ENCODE data around the gene CEMP1. TPM values are rescaled to one million over a fixed set of nuclear protein-coding genes. Genes with fewer than 3 reads are reported as not detected.
"Not testable (repeated sequence)": the region's sequence is repeated elsewhere in the genome, so short reads cannot be mapped to it uniquely, and the experiment has no call there.

CEMP1 gene
- total RNA-seq, 1 experiment from 2014 or later: 0.94 TPM

DNA sequence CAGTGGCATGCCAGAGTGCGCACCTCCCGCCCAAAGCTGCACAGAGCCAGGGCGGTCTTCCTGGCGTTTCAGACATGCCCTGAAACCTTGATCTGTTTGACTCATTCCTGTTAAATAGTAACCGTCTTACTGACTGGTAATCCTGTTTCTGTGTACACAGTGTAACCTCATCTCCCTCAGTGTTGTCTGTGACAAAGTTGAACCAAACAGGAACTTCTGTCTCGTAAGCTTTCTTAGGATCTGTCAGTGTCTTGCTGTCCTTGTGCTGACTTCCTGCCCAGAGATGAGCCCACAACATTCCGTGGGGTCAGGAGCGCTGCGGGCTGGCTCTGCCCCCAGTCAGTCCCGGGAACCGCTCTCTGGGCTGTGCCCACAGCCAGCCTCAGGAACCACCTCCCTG is 37.4 kb upstream of the CEMP1 start:
- H3K79me2 ChIP-seq (ENCODE audit: low read depth); H3K4me1 ChIP-seq (replicated peaks; ENCODE audit: insufficient read depth); CTCF ChIA-PET; H3F3A ChIP-seq (ENCODE audit: insufficient read depth, low read depth); H3K27me3 ChIP-seq (ENCODE audit: insufficient read depth, low read depth); DNase-seq; H3K4me2 ChIP-seq; H3K4me3 ChIP-seq; H3K27ac ChIP-seq; H3K36me3 ChIP-seq (ENCODE audit: low read depth); H2AFZ ChIP-seq; POLR2A ChIA-PET (ENCODE audit: unreplicated experiment); BruUV-seq (replicated peaks); H3K9me2 ChIP-seq (ENCODE audit: insufficient read depth); intact Hi-C loops (cut with micrococcal nuclease; ENCODE audit: unreplicated experiment); H3K9me3 ChIP-seq (ENCODE audit: insufficient read depth, low read depth); H4K20me1 ChIP-seq (ENCODE audit: insufficient read depth): not testable (repeated sequence)

DNA sequence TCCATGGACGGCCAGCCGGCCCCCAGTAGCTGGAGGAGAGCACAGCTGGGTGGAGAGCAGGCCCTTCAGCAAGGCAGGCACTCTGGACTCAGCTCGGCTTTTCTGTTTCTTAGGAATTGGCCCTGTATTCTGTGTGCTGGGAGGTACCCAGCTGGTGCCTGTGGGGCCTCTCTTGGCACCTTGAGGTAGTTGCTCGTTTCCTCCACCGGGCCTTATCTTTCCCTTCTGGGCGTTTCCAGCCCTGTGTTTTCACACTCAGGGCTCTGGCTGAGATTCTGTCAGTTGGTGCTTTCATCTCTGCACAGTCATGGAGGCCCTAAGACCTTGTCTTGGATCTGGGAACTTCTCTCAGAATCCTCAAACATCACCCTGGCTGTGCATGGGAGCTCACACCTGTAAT is 36.3 kb upstream of the CEMP1 start:
- H3K27me3 ChIP-seq (ENCODE audit: insufficient read depth, low read depth); H3K9me3 ChIP-seq (ENCODE audit: insufficient read depth, low read depth); H3K79me2 ChIP-seq (ENCODE audit: low read depth); H3F3A ChIP-seq (ENCODE audit: insufficient read depth, low read depth); DNase-seq; H3K9me2 ChIP-seq (ENCODE audit: insufficient read depth); intact Hi-C loops (cut with micrococcal nuclease; ENCODE audit: unreplicated experiment); H3K4me1 ChIP-seq (replicated peaks; ENCODE audit: insufficient read depth); H3K4me2 ChIP-seq; H4K20me1 ChIP-seq (ENCODE audit: insufficient read depth); CTCF ChIA-PET; H3K27ac ChIP-seq; H2AFZ ChIP-seq; POLR2A ChIA-PET (ENCODE audit: unreplicated experiment); BruUV-seq (replicated peaks); H3K4me3 ChIP-seq; H3K36me3 ChIP-seq (ENCODE audit: low read depth): not testable (repeated sequence)

GRCh38 chr16:2560798-2561133 is 29.6 kb upstream of the CEMP1 start:
- H3K36me3 ChIP-seq (ENCODE audit: low read depth); BruUV-seq (replicated peaks); H3K9me3 ChIP-seq (ENCODE audit: insufficient read depth, low read depth); intact Hi-C loops (cut with micrococcal nuclease; ENCODE audit: unreplicated experiment); POLR2A ChIA-PET (ENCODE audit: unreplicated experiment); H3K4me2 ChIP-seq; H3K4me3 ChIP-seq; H3K27me3 ChIP-seq (ENCODE audit: insufficient read depth, low read depth); H3K4me1 ChIP-seq (replicated peaks; ENCODE audit: insufficient read depth); H3K9me2 ChIP-seq (ENCODE audit: insufficient read depth); H3K27ac ChIP-seq; H3F3A ChIP-seq (ENCODE audit: insufficient read depth, low read depth); H3K79me2 ChIP-seq (ENCODE audit: low read depth); CTCF ChIA-PET; H2AFZ ChIP-seq; H4K20me1 ChIP-seq (ENCODE audit: insufficient read depth): not testable (repeated sequence)
- peak in 1 of 2 experiments; percentile 76 for DNase-seq
- peak; percentile 59 for TF ChIP-seq CTCF (conservative IDR thresholded peaks at IDR 0.05)

DNA sequence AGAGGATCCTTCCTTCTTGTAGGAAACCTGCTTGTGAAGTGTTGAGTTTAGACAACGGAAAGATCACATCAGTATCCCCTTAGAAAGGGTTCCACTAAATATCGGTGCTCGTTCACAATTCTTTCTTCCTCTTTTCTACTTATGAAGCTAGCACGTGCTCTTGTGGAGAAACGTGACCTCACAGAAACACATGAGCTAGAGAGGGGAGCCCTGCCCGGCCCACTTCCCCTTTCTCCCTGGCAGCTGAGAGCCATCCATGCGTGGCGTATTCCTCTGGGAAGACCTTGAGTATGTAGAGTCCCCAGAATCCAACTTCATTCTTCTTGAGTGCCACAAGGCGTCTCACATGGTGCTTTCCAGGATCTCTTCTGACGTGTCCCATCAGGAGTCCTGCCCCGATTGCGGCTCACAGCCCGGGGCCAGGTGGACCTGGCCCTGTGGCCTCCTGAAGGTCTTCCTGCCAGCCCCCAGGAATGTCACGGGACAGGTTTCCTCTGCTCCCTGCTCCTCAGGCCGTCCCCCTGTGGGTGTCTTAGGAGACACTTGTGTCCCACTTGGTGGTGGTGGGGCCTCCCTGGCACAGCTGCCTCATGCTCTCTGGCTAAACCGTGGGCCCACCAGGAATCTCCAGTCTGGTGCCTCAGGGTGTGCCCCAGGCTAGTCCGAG is 29.1 kb upstream of the CEMP1 start:
- H3K79me2 ChIP-seq (ENCODE audit: low read depth); BruUV-seq (replicated peaks); H4K20me1 ChIP-seq (ENCODE audit: insufficient read depth); H3K27ac ChIP-seq; H3K4me3 ChIP-seq; H3K4me2 ChIP-seq; H3K9me3 ChIP-seq (ENCODE audit: insufficient read depth, low read depth); DNase-seq; H3K36me3 ChIP-seq (ENCODE audit: low read depth); CTCF ChIA-PET; intact Hi-C loops (cut with micrococcal nuclease; ENCODE audit: unreplicated experiment); H3K9me2 ChIP-seq (ENCODE audit: insufficient read depth); H3F3A ChIP-seq (ENCODE audit: insufficient read depth, low read depth); H2AFZ ChIP-seq; H3K4me1 ChIP-seq (replicated peaks; ENCODE audit: insufficient read depth); POLR2A ChIA-PET (ENCODE audit: unreplicated experiment); H3K27me3 ChIP-seq (ENCODE audit: insufficient read depth, low read depth): not testable (repeated sequence)

DNA sequence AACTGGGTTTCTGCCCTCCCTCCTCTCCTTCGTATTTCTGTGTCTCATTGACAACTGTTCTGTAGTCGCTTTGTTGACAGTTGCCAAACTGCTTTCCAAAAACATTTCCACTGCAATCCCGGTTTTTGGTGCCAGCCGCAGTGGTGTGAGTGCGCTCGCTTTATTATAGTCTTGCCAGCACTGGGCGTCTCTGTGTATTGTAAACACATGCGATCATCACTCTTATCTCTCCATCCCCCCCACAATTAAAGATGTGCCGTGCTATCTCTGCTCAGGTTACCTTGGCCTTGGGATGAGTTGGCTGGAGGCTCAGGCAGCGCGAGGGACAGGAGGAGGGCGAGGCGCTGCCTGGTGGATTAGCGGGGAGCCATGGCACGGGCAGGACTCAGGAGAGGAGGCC is 25.9 kb upstream of the CEMP1 start:
- H3F3A ChIP-seq (ENCODE audit: insufficient read depth, low read depth); POLR2A ChIA-PET (ENCODE audit: unreplicated experiment); DNase-seq; CTCF ChIA-PET; H4K20me1 ChIP-seq (ENCODE audit: insufficient read depth); H3K9me3 ChIP-seq (ENCODE audit: insufficient read depth, low read depth); H3K4me3 ChIP-seq; H3K4me2 ChIP-seq; H2AFZ ChIP-seq; intact Hi-C loops (cut with micrococcal nuclease; ENCODE audit: unreplicated experiment); H3K9me2 ChIP-seq (ENCODE audit: insufficient read depth); BruUV-seq (replicated peaks); H3K27ac ChIP-seq; H3K27me3 ChIP-seq (ENCODE audit: insufficient read depth, low read depth); H3K79me2 ChIP-seq (ENCODE audit: low read depth); H3K36me3 ChIP-seq (ENCODE audit: low read depth); H3K4me1 ChIP-seq (replicated peaks; ENCODE audit: insufficient read depth): not testable (repeated sequence)

DNA sequence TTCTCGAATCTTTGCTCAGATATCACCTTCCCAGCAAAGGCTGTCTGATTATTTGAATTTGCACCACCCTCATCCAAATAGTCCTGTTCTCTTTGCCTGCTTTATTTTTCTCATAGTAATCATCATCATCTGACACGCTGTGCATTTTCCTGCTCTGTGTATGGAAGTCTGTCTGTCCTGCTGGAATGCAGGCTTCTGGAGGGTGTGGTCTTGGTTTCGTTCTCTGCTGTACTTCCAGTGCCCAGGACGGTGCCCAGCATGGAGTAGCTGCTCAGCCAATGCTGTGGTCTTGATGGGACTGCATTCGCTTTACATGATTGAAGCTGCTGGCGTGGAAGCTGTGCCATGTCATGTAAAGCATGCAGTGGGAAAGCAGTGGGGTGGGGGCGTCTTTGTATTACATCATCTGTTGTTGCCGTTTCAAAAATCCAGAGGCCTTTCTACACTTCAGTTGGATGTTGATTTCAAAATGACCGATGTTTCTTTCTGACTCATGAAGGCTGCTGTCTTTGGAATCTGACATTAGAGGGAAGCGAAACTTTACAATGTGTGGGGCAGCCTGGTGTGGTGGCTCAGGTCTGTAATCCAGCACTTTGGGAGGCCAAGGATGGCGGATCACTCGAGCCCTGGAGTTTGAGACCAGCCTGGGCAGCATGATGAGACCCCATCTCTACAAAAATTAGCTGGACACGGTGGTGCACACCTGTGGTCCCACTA is 23.7 kb upstream of the CEMP1 start:
- H3K4me3 ChIP-seq; H3K79me2 ChIP-seq (ENCODE audit: low read depth); H3K9me2 ChIP-seq (ENCODE audit: insufficient read depth); H3K4me2 ChIP-seq; H3F3A ChIP-seq (ENCODE audit: insufficient read depth, low read depth); H2AFZ ChIP-seq; H3K27ac ChIP-seq; H3K9me3 ChIP-seq (ENCODE audit: insufficient read depth, low read depth); intact Hi-C loops (cut with micrococcal nuclease; ENCODE audit: unreplicated experiment); DNase-seq; H4K20me1 ChIP-seq (ENCODE audit: insufficient read depth); CTCF ChIA-PET; H3K4me1 ChIP-seq (replicated peaks; ENCODE audit: insufficient read depth); H3K36me3 ChIP-seq (ENCODE audit: low read depth); POLR2A ChIA-PET (ENCODE audit: unreplicated experiment); H3K27me3 ChIP-seq (ENCODE audit: insufficient read depth, low read depth): not testable (repeated sequence)
- TSS peak; percentile 41 for BruUV-seq (replicated peaks)
